Middle frontal gyrus (tissue), 1 donor: ENCODE measurements around the gene FCER1G.

ENCODE experiments used
- DNase-seq: peaks from one replicate; pipeline ENCODE4 v3.0.0-alpha.2; 2015; ENCODE audit warnings: low spot score; ENCODE audit errors: extremely low spot score

FCER1G gene

DNA sequence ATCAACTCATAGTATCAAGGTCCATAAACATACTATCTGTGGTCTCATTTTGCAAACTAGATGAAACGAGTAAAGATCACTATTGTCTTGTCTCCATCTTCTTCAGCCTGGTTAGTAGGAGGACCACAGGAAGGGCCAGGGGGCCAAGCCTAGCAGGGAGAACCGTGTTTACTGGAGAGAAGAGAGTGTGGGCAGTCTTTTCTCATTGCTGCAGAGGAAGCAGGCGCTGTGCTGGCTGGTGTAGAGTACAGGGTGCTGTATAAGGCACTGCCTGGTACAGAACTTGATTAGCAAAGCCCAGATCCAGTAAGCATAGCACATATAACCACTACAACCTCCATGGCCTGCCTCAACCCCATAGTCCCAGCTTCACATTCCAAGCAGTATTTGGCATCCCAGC, 27.8 kb upstream of the FCER1G start:
- DNase-seq: no peak

DNA sequence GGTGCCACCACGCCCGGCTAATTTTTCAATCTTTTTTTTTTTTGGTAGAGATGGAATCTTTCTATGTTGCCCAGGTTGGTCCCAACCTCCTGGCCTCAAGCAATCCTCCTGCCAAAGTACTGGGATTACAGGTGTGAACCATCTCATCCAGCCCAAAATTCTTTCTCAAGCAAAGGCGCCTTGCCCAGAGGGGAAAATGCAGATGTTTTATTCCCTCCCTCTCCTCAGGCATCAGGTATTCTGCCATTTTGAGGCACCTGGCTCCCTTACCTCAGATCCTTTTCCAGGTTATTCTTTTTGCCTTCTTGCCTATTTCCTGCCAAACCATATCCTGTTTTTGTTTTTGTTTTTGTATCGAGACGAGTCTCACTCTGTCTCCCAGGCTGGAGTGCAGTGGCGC, 26.7 kb upstream of the FCER1G start:
- DNase-seq: no peak

DNA sequence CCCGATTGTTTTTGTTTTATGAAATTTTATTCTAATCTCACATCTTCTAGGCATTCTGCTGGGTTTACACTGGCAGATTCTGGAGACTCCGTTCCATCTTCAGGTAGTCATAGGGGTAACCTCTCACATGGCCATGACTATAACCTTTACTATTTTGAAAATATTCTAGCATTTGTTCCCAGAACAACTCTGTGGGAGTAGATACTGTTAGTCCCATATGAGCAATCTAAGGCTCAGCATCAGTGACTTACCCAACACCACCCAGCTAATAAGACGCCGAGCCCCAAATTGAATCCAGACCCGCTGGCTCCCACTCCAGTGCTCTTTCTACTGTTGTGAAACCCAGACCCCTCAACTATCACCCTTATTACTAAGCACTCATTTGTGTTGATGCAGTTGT, 26.1 kb upstream of the FCER1G start:
- no peak for DNase-seq

DNA sequence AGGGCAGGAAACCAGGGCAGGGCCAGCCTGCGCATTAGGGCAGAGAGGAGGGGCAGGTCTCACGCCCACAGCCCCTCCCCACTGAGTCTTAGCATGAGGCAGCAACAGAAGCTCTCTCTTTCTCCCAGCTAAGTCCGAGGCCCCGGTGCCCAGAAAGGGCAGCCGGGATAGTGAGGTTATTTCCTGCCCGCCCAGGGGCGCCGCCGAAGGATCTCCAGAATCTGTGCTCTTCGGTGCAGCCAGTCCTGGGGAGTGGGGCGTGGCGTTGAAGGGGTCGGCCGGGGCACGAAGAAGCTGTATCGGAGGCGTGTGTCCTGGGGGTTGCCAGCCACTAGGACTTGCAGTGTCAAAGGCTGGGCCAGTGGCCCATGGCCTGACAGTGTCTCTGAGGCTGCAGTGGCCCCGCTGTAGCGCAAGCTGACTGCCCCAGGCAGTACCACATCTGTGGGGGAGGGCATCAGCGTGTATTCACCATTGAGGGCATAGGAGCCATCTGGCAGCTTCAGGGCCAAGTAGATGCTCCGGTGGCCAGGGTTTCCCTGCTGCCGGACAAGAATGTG, 24.1 kb upstream of the FCER1G start:
- no peak for DNase-seq

DNA sequence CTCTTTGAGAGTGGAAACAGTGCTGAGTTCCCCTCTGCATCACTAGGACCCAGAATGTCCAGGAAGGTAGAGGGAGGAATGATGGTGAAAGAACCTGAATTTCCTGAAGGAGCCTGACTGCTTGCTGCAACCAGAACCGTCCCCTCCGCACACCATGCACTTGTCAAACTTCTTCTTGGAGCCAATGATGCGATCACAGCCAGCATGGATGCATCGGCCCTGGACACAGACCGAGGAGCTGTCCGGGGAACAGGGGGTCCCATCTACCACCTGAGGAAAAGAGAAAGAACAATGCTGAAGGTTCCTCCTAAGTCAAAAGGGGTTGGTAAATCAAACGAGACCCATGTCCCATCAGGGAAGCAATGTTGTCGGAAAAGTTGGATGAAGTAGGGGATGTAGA, 23.1 kb upstream of the FCER1G start:
- DNase-seq: no peak

DNA sequence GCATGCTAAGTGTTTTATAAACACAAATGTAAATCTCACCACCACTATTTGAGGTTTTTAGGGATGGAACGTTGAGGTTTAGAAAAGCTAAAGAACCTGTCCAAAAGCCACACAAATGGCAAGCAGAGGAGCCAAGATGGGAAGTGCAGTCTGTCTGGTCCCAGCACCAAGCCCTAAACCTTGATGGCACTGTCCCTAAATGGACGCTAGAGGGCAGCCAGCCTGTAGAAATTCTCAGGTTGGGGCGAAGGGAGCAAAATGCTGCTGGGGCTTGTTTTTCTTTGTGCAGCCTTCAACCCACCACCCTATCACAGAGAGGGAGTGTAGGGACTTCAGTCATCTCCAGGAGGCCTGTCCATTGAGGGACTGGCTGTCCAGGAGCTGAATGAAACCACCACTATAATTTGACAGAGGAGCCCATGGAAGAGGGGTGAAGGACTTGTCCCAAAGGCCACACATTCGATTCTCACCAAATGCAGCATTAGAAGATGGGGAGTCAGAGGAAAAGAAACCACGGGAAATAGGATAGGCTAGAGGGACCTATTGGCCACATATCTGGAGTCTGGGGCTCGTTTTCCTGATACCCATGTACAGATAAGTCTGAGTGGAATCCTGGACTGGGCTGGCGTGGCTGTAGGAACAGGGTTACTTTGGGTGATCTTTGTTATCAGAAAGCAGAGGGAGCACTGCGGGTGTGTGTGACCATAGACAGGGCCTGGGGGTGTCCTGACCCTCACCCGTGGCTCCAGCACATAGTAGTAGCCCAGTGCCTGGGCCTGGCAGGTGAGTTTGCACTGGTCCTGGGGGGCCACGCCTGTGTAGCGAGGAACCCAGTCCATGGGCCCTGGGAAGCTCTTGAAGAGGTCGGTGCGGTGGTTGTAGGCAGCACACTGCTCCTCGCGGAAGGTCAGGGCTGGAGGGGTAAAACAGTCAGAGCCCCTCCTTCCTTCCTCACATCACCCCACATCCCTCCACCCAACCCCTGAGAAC, 22.3 kb upstream of the FCER1G start:
- peak; percentile 66 for DNase-seq

DNA sequence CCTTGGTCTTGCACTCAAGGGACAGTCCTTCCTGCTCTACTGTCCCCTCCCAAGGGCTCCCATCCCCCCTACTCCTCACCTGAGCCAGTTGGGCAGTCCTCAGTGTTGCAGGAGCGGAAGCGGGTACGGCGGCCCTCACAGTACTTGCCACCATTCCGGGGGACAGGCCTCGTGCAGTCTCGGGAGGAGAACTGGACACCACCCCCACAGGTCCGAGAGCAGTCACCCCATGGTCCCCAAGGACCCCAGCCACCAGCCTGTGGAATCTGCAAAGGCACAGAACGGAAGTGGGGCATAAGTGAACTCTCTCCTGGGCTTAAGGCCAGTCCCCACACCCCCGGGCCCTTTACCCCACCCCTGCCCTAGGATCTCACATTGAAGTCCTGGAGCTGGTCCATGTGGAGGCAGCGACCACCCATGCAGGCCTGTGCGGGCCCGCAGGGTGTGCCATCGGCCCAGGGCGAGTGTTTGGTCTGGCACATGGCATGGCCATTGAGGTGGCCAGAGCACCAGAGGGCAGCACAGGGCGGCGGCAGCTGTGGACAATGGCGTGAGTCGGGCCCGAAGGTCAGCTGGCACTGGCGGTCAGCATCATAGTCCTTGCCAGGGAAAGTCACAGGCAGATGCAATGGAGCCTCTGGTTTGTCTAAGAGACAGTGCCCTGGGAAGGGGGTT, 21.4 kb upstream of the FCER1G start:
- DNase-seq: peak; percentile 69

DNA sequence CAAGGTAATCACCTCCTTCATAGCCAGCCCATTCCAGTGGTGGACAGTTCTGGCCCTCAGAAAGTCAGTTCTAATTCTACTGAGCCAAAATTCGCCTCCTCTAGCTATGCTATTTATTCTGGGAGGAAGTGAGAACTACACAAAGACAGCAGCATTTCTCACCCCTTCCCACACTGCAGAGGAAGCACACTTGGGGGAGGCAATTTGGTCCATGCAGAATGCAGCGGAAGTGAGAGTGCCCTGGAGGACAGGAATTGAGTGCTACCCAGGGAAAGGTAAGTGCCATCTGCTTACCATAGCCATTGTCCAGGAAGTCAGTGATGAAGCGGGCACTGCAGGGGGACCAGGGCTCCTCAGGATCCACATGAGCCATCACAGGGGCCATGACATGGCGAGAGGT, 19.9 kb upstream of the FCER1G start:
- no peak for DNase-seq

DNA sequence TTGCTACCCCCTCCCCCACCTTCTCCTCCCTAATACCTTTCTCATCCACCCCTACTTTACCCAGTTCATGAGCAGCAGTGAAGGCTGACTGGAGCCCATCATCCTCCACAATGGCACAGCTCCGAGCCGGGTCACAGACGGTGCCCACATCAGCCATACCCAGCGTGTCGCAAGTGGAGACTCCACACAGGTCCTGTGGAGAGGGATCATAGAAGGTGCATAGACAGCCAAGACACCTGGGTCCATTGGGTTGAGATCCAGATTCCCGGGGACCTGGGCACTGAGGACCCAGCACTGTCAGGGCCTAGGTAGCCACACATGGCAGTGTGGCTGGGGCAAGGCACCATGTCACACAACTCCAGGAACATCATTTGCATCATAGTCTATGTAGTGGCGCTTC, 19.0 kb upstream of the FCER1G start:
- no peak for DNase-seq

DNA sequence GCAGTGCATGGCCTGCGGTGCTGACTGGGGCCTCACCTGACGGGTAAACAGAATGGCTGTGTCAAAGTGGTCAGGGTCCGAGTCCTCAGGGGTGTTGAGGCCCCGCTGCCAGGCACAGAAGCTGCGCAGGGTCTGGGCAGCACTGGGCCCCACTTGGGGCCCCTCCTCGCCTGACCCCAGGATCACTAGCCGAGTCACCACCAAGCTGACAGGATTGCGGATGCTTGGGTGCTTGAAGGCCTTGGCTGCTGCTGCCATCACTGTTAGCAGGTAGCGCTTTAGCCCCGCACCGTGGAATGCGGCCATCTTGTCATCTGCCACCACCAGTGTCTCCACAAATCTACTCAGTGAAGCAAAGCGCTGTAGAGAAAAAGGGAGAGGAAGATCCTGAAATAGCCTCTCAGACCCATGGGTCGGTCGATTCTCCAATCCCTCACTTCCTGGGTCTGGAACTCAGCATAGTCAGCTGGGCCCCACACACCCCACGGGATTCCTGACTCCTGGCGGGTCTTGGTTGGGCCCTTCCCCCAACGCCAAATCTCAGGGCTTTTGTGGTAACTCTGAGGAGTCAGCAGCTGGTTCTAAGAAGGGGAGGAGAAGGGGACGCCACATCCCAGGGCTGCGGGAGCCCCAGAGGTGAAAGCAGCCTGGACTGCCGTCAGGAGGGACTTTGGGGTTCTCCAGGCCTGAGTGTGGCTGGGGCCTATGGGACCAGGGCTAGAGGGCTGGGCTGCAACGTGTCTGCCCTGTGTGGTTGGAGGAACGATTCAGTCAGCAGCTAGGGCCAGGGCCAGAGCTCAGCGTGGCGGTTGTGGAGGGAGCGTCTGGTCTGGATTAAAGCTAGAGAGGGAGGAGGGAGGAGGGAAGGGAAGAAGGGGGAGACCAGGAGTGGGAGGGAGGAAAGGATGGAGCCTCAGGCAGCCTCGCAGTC, 18.3 kb upstream of the FCER1G start:
- DNase-seq: no peak

DNA sequence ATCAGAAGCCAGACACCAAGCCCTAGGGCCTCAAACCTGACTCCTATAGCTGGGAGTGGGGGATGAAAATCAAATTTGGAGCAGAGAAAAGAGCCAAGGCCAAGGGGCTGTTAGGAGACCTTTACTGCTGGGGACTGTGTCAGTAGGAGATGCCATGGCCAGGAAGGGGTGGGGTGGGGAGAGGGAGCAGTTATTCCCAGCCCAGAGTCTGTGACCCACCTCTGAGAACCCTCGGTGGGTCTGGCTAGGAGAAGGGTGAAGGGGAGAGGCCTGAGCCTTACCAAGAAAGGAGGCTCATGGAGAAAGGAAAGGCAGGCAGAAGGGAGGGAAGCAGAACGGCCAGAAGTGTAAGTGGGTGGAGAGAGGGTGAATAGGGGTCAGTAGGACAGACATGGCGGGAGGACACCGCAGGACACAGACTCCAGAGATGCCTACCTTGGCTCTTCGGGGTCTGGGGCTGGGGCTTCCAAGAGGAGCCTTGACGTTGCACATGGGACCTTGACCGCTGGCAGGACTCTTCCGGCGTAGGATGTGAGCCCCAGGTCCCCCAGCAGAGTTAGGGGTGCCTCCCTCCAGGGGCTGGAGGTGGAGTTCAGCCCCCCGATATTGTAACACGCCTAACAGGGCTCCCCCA, 17.4 kb upstream of the FCER1G start:
- DNase-seq: no peak

DNA sequence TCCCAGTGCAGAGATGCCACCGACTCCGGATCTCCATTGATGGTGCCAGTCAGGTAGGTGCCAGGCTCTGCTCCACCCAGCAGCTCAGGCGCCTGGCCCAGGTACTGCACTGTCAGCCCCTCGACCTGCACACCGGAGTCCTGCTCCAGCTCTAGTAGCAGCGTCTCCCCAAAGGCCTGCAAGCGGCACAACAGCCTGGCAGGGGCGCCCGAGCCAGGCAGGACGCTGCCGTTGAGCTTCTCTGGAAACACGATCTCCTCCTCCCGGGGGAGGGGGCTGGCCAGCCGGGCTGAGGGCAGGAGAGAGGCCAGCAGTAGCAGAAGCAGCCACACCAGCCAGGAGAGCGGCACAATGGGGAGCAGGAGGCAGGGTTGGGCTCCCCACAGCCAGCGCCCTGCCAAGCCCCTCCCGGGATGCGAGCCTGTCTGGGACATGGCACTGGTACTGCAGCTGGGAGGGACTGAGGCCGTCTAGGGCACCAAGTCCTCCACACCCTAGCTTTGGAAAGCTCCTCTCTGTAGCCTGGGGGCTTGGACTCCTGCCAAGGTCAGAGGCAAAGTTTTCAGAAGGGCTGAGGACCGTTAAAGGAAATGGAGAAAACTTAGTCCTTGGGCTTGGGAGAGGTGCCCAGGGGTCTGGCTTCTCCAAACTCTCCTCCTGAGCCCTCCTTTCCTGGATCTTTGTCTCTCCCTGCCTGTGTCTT, 16.8 kb upstream of the FCER1G start:
- no peak for DNase-seq

DNA sequence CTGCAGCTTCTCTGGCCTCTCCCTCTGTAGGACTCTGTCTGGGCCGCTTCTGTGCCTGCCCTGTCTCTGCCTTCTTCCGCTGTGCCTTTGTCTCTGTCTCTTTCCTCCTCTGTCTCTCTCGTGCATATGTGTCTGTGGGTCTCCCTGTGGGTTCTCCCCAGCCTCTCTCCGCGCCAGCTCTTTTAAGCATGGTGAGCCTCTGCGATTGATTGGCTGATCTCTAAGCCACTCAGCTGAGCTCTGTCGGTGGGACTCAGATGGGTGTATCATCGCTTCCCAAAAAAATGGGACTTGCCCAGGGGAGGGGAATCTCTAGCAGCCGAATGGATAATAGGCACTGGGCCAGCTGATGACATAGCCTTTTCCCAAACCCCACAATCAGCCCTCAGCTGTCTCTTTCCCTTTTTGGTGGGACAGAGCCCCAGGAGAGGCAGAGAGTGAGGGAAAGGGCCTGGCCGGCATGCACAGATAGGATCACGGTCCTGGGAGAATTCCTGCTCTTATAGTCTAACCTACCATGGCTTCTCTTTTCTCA, 16.1 kb upstream of the FCER1G start, which contains the start of gene ADAMTS4:
TSS of gene ADAMTS4 (minus strand) at position 158 of the 535 bp plus-strand sequence. CDS start 427 bp downstream, outside the sequence.
- peak; percentile 68 for DNase-seq

DNA sequence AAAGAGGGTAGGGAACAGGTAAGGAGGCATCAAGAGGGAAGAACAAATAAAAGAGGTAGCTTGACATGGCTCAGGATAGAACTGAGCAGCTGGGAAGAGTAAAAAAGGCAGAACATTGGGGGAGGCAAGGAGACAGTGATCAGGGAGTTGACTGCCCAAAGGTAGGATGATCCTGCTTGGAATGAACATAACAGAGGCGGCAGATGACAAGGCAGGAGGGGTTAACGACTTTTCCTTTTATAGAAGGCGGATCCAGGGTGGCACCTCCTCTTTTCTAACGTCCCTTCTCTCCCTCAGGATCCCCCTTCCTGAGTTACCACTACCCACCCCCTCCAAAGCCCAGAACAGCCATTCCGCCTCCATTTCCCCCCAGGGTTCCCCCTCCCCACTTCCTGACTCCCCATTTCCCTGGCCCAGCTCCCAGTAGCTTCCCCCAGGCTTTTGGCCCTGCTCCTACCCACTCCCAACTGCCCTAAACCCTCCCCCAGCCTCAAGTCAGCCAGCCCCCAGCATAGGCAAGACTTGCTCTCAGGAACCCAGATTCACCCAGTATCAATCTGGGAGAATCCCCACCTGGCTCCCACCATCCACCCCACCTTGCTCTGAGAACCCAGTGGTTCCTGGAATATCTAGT, 15.5 kb upstream of the FCER1G start:
- DNase-seq: no peak

DNA sequence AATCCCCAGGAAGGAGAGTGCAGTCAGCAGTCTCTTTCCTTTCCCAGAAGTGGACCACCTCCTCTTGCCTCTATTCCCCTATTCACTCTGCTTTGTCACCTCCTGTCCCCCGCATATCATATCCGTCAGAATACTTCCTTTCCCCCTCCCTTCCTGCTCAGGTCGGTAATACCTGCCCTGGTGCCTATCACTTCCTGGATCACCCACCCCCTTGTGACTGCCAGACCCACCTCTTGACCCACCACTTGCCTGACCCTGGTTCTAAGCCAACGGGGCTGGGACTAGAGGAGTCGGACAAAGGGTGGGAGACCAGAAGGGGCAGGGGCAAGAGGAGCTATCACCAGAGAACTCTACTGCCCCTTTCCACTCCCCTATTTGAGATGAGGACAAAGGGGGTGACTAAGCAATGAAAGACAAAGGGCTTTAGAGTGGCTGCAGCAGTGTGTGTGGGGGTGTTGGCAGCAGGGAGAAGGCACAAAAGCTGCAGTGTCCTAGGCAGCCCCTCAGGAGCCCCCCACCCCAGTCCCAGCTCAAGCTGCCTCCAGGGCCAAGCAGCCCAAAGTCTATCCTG, 14.6 kb upstream of the FCER1G start:
- peak; percentile 58 for DNase-seq

DNA sequence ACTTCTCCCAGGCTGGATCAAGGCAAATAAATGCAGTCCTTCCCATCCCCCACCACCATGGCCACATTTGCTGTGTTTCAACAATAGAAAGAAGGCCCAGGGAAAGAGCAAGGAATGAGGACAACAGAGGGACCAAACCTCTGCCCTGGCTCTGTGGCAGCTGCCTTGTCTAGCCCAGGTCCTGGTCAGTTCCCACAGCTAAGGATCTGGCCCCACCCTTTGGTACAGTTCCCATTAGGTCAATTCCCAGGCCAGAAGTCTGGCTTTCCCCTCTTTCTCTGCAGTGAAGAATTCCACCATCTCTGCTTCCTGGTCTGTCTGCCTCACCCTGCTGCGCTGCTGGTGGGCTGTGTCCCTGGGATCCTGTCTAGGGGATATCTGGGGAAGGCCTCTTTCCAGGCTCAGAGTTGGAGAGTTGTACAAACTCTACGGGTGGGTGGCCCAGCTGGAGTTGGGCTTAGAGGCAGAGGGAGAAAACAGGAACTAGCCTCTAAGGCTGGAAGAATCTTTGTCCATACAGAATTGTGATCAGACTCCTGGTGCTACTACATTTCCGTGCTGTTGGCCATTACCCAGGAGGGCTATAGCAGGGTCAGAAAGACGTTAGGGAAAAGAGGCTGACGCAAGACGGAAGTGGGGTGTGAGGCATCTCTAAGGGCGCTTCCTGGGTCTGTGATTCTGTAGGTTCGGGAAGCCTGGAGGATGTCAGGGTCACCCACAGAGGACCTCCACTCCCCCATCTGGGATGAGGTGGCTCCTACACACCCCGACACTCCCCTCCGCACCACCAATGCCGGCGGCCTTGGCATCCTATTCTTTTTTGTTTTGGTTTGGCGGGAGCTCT, 13.9 kb upstream of the FCER1G start:
- DNase-seq: no peak

DNA sequence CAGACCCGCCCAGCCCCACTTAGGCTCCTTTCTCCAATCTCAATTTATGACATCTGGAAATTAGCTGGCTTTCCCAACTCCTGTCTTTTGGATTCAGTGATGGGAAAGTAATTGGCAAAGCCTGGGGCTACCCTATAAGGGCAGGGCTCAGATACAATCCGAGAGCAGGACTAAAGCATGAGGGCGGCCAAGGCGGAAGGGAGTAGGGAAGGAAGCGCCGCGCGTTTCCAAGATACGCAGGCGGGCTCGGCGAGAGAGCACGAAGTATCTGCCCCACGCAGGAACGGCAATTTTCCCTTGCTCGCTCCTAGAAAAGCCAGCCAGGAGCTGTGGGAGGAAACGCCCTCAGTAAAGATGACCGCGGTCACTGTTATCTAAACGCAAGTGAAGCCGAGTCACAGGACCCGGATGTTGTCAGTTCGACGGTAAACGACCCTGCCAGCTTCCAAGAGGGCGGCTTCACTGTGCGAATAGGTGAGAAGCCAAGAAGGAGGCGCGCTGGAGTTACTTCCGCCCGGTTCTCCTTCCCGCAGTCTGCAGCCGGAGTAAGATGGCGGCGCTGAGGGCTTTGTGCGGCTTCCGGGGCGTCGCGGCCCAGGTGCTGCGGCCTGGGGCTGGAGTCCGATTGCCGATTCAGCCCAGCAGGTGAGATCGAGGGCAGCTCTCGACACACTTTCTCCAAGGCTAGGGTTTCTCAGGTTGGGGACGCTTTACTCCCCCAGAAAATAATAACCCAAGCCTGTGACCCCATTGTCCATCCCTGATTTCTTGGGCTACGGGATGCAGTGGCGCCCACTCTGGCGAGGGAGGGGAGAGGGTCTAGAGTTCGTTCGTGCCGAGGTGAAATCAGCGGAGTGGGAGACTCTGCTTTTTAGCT, 13.0 kb upstream of the FCER1G start, which contains the start of gene NDUFS2:
TSS of gene NDUFS2 (plus strand) at position 532 of the 877 bp plus-strand sequence. CDS start at position 551, 19 bp downstream.
- DNase-seq: peak; percentile 100
